LNCaP clone FGC (cell line): Measurements from ENCODE around the gene ZNF608.

Source experiments
- DNase-seq: peaks from one replicate; pipeline ENCODE4 v3.0.0-alpha.2; 2011; ENCODE audit warnings: low read depth
- H3K4me3 ChIP-seq: 2 replicates; pipeline ENCODE4 v1.5.1; 2011; ENCODE audit warnings: mild to moderate bottlenecking, low read depth, low read length, control low read depth
- TF ChIP-seq, protein P1 (sequence below): IDR thresholded peaks from 2 replicates; pipeline ENCODE4 v1.5.1; 2012; ENCODE audit warnings: mild to moderate bottlenecking; ENCODE audit not compliant: control insufficient read depth, insufficient read depth; ENCODE audit errors: extremely low read depth

Gene ZNF608

DNA sequence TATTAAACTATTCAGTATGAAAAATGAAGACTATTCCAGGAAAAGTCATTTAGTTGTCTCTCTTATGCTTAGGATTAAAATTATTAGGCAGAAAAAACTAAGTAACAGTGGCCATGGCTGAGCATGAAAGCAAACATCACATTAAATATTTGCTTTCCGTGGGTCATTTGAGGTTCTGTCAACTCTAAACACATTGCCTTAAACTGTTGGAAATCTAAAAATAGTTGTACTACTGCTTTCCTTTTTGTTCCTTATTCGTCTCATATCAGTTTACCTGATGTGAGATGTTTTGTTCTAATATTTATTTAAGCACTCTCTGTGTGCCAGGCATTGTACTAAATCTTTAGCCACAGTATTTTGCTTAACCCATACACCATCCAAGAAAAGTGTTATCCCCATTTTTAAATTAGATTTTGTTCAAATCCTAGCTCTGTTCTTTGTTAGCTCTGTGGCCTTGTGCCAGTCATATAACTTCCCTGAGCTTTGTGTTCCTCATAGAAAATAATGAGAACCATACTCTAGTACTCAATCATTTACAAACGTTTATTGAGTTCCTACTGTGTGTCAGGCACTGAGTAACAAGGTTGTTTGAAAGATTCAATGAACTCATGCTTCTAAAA lies 18.7 kb upstream of the ZNF608 start:
- TF ChIP-seq, protein P1, sequence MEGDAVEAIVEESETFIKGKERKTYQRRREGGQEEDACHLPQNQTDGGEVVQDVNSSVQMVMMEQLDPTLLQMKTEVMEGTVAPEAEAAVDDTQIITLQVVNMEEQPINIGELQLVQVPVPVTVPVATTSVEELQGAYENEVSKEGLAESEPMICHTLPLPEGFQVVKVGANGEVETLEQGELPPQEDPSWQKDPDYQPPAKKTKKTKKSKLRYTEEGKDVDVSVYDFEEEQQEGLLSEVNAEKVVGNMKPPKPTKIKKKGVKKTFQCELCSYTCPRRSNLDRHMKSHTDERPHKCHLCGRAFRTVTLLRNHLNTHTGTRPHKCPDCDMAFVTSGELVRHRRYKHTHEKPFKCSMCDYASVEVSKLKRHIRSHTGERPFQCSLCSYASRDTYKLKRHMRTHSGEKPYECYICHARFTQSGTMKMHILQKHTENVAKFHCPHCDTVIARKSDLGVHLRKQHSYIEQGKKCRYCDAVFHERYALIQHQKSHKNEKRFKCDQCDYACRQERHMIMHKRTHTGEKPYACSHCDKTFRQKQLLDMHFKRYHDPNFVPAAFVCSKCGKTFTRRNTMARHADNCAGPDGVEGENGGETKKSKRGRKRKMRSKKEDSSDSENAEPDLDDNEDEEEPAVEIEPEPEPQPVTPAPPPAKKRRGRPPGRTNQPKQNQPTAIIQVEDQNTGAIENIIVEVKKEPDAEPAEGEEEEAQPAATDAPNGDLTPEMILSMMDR, result no peak
- peak; percentile 80 for DNase-seq
- H3K4me3 ChIP-seq, result no peak overlapping the region

DNA sequence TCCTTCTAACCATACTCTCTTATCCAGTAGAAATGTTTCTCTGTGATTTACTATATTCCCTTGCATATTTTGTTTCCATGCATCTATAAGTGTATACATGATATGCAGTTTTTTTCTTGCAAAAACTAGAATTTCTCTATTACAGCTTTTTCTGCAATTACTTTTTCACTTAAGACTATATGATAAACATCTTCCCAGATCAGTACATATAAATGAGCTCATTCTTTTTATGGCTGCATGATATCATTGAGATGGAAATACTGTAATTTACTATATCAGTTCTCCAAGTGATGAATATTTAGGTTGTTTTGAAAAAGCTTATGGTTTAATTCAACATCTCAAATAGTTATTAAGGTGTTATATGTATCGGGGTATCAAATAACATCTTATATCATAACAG lies 18.1 kb upstream of the ZNF608 start:
- H3K4me3 ChIP-seq, result no peak overlapping the region
- TF ChIP-seq, protein P1, result no peak
- DNase-seq, result no peak

DNA sequence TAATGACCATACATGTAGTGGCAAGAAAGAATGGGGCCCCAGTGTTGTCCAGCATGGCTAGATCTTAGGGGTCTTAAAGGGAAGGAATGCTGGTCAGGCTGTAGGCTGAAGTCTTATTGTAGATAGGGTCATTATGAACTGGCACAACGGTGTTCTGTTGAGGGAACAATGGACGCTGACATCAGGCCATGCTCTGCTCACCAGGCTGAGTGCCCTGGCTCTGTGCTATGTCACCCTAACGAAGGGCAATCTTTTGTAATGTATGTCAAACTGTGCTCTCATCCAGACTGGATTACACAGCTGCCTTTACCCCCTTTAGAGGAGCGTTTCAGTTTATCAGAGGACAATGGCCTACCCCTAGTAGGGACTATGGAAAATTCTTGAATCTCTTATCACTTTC lies 14.6 kb upstream of the ZNF608 start:
- TF ChIP-seq, protein P1, result no peak
- no peak for DNase-seq
- no peak overlapping the region for H3K4me3 ChIP-seq

DNA sequence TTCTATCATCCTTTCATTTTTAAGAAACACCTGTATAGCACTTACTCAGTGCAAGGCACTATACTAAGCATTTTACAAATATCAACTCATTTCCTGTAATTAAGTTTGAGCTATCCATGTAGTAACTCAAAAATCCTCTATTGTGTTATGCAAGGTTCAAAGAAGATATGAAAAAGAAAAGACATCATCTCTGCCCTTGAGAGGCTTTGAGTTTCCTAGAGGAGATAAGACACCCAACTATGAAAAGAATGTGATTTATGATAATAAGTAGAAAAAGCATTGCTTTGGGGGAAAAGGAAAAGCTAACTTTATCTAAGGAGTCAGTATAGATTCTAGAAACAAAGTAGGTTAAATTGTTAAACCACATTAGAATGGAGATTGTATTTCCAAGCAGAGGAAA lies 14.2 kb upstream of the ZNF608 start:
- TF ChIP-seq, protein P1, result no peak
- H3K4me3 ChIP-seq, result no peak overlapping the region
- no peak for DNase-seq

DNA sequence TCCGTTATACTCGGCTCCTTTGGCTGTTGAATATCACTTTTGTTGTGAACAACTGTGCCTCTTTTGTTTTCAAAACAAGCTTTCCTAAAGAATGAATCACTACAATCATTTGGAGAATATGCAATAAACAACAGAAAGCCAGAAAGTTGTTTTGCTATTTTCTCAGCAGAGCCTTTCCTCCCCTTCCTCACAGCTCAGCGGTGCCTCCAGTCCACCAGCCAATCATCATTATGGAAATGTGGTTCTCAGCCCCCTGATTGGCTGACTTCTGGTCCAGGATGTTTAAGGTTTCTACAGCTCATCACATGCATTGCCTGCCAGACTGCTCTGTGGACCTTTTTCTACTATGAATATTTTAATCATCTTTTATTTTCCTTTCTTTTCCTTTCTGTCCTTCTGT lies 9.1 kb upstream of the ZNF608 start:
- no peak overlapping the region for H3K4me3 ChIP-seq
- TF ChIP-seq, protein P1, result no peak
- no peak for DNase-seq

DNA sequence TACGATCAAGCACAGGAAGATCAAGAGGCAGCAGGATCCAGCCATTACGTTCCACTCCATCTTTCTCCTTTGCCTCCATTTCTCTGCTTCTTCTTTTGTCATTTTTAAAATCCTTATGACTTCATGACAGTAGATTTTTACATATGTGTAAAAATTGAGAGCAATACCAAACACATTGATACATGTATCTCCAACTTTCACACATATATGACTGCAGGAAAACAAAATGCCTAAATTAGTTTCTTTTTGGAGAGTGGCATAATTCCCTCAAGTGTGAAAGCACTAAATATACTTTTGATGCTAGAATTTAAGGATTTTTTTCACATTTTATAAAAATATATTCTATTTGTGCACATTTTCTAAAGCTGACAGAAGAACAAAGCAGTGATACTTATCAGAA lies 8.6 kb upstream of the ZNF608 start:
- H3K4me3 ChIP-seq, result no peak overlapping the region
- TF ChIP-seq, protein P1, result no peak
- DNase-seq, result no peak
